ENCODE results near the gene DNAJC13. TPM values are rescaled to one million over a fixed set of nuclear protein-coding genes. Genes with fewer than 3 reads are reported as not detected.
"Not testable (repeated sequence)": the region's sequence is repeated elsewhere in the genome, so short reads cannot be mapped to it uniquely, and the experiment has no call there.

The DNAJC13 gene
- total RNA-seq, 2 donors from 2014 or later: 34.3 to 43.1 TPM

- DNase-seq (ENCODE audit: low spot score in 2 of 2): no peak
- H3K9me3 Mint-ChIP-seq: peaks cover 7 to 9% of the 10 kb centered on the region in 2 donors
- ATAC-seq: no peak
- peak overlapping the region in 1 of 2 donors; percentile 70 for H3K27ac Mint-ChIP-seq
- peaks cover 21 to 36% of the 10 kb centered on the region in 2 donors for H3K36me3 Mint-ChIP-seq
Observed at GRCh38 chr3:132545471-132545870, 128.2 kb downstream of the DNAJC13 start.

GRCh38 chr3:132549169-132549568, 131.9 kb downstream of the DNAJC13 start:
- Mint-ChIP-seq H3K27ac (peak overlapping the region in 1 of 2 donors; percentile 89), H3K9me3 (peaks cover 7 to 9% of the 10 kb centered on the region in 2 donors), H3K36me3 (peaks cover 9 to 16% of the 10 kb centered on the region in 2 donors)
- DNase-seq (ENCODE audit: low spot score in 2 of 2) (no peak), ATAC-seq (peak; percentile 0 to 3)

GRCh38 chr3:132549890-132550578, 132.7 kb downstream of the DNAJC13 start:
- ATAC-seq: peak; percentile 84 to 96
- H3K27ac Mint-ChIP-seq: peak overlapping the region; percentile 15 to 89
- H3K36me3 Mint-ChIP-seq: peaks cover 9 to 10% of the 10 kb centered on the region in 2 donors
- no peak for DNase-seq (ENCODE audit: low spot score in 2 of 2)
- H3K9me3 Mint-ChIP-seq: peaks cover 7 to 9% of the 10 kb centered on the region in 2 donors

- peak overlapping the region; percentile 68 to 89 for H3K27ac Mint-ChIP-seq
- peaks cover 9 to 10% of the 10 kb centered on the region in 2 donors for H3K36me3 Mint-ChIP-seq
- H3K9me3 Mint-ChIP-seq: peaks cover 5 to 7% of the 10 kb centered on the region in 2 donors
- ATAC-seq (no peak), DNase-seq (ENCODE audit: low spot score in 2 of 2) (no peak)
Observed at GRCh38 chr3:132550579-132551305, 133.4 kb downstream of the DNAJC13 start.

- ATAC-seq: no peak
- Mint-ChIP-seq H3K36me3 (peaks cover 5 to 6% of the 10 kb centered on the region in 2 donors), H3K27ac (no peak overlapping the region)
Observed at GRCh38 chr3:132553826-132554225, 136.5 kb downstream of the DNAJC13 start.

GRCh38 chr3:132554437-132554836, 137.1 kb downstream of the DNAJC13 start:
- Mint-ChIP-seq H3K36me3 (peaks cover 5% of the 10 kb centered on the region in 2 donors), H3K27ac (no peak overlapping the region), H3K9me3 (peaks cover 4% of the 10 kb centered on the region in 2 donors)
- ATAC-seq (no peak), DNase-seq (ENCODE audit: low spot score in 2 of 2) (no peak)

More at GRCh38 chr3:132553826-132554225, 136.5 kb downstream of the DNAJC13 start:
- peaks cover 4 to 5% of the 10 kb centered on the region in 2 donors for H3K9me3 Mint-ChIP-seq
- no peak for DNase-seq (ENCODE audit: low spot score in 2 of 2)

GRCh38 chr3:132555306-132556035, 138.2 kb downstream of the DNAJC13 start:
- Mint-ChIP-seq H3K9me3 (no peaks in the 10 kb centered on the region), H3K36me3 (no peaks in the 10 kb centered on the region), H3K27ac (peak overlapping the region in 1 of 2 donors; percentile 33)
- DNase-seq (ENCODE audit: low spot score in 2 of 2) (no peak), ATAC-seq (no peak)

GRCh38 chr3:132556036-132556386, 138.7 kb downstream of the DNAJC13 start:
- H3K9me3 Mint-ChIP-seq; H3K27ac Mint-ChIP-seq; DNase-seq (ENCODE audit: low spot score in 2 of 2); ATAC-seq; H3K36me3 Mint-ChIP-seq: not testable (repeated sequence)

GRCh38 chr3:132556508-132557159, 139.3 kb downstream of the DNAJC13 start:
- H3K9me3 Mint-ChIP-seq: no peaks in the 10 kb centered on the region
- no peak for DNase-seq (ENCODE audit: low spot score in 2 of 2)
- no peak for ATAC-seq
- no peak overlapping the region for H3K27ac Mint-ChIP-seq
- H3K36me3 Mint-ChIP-seq: no peaks in the 10 kb centered on the region

GRCh38 chr3:132561003-132561402, 143.7 kb downstream of the DNAJC13 start:
- DNase-seq (ENCODE audit: low spot score in 2 of 2): no peak
- Mint-ChIP-seq H3K9me3 (peaks cover 0 to 4% of the 10 kb centered on the region in 2 donors), H3K27ac (no peak overlapping the region), H3K36me3 (peaks cover 8 to 12% of the 10 kb centered on the region in 2 donors)
- ATAC-seq: no peak

- H3K9me3 Mint-ChIP-seq: peaks cover 0 to 4% of the 10 kb centered on the region in 2 donors
- DNase-seq (ENCODE audit: low spot score in 2 of 2): no peak
- no peak overlapping the region for H3K27ac Mint-ChIP-seq
- no peak for ATAC-seq
- peaks cover 8 to 12% of the 10 kb centered on the region in 2 donors for H3K36me3 Mint-ChIP-seq
Observed at GRCh38 chr3:132563420-132564069, 146.2 kb downstream of the DNAJC13 start.

- Mint-ChIP-seq H3K9me3 (peaks cover 0 to 4% of the 10 kb centered on the region in 2 donors), H3K27ac (no peak overlapping the region), H3K36me3 (peaks cover 8 to 12% of the 10 kb centered on the region in 2 donors)
- no peak for ATAC-seq
- no peak for DNase-seq (ENCODE audit: low spot score in 2 of 2)
Observed at GRCh38 chr3:132564070-132564465, 146.8 kb downstream of the DNAJC13 start.

- H3K36me3 Mint-ChIP-seq: peaks cover 12 to 16% of the 10 kb centered on the region in 2 donors
- DNase-seq (ENCODE audit: low spot score in 2 of 2) (no peak), ATAC-seq (no peak)
- H3K9me3 Mint-ChIP-seq: no peaks in the 10 kb centered on the region
- peak overlapping the region in 1 of 2 donors; percentile 82 for H3K27ac Mint-ChIP-seq
Observed at GRCh38 chr3:132568422-132568821, 151.1 kb downstream of the DNAJC13 start.

- ATAC-seq (peak; percentile 79 to 84), DNase-seq (ENCODE audit: low spot score in 2 of 2) (no peak)
- peaks cover 12 to 20% of the 10 kb centered on the region in 2 donors for H3K36me3 Mint-ChIP-seq
- H3K27ac Mint-ChIP-seq: peak overlapping the region in 1 of 2 donors; percentile 82
- no peaks in the 10 kb centered on the region for H3K9me3 Mint-ChIP-seq
Observed at GRCh38 chr3:132569153-132569552, 151.9 kb downstream of the DNAJC13 start.

- Mint-ChIP-seq H3K9me3 (no peaks in the 10 kb centered on the region), H3K36me3 (peaks cover 8 to 20% of the 10 kb centered on the region in 2 donors), H3K27ac (peak overlapping the region in 1 of 2 donors; percentile 82)
- ATAC-seq (peak; percentile 29 to 43), DNase-seq (ENCODE audit: low spot score in 2 of 2) (no peak)
Observed at GRCh38 chr3:132569580-132569979, 152.3 kb downstream of the DNAJC13 start.

GRCh38 chr3:132570016-132570415, 152.7 kb downstream of the DNAJC13 start:
- H3K9me3 Mint-ChIP-seq: no peaks in the 10 kb centered on the region

More at GRCh38 chr3:132570016-132570415, 152.7 kb downstream of the DNAJC13 start:
- H3K36me3 Mint-ChIP-seq: peaks cover 5 to 20% of the 10 kb centered on the region in 2 donors
- H3K27ac Mint-ChIP-seq: no peak overlapping the region
- DNase-seq (ENCODE audit: low spot score in 2 of 2): no peak
- no peak for ATAC-seq

Measured in activated naive CD4-positive, alpha-beta T cell treated with anti-CD3 and anti-CD28 coated beads, Interleukin-2, amount 50 U/mL, for 72 hours (primary cell).